HUES6 (cell line): ENCODE results near the gene TMEM263.

Experiments used
- H3K27ac ChIP-seq: 2 replicates; pipeline ENCODE4 v1.7.0; 2013; ENCODE audit warnings: low read depth, mild to moderate bottlenecking, low read length, inconsistent platforms
- H3K27me3 ChIP-seq: 2 replicates; pipeline ENCODE4 v1.6.1; 2013; ENCODE audit warnings: low read length; ENCODE audit not compliant: control insufficient read depth, insufficient read depth
- H3K36me3 ChIP-seq: 2 replicates; pipeline ENCODE4 v1.6.1; 2013; ENCODE audit warnings: low read length; ENCODE audit not compliant: control insufficient read depth, insufficient read depth
- H3K4me1 ChIP-seq: 2 replicates; pipeline ENCODE4 v1.6.1; 2013; ENCODE audit warnings: low read length; ENCODE audit not compliant: control insufficient read depth, insufficient read depth
- H3K4me3 ChIP-seq: 2 replicates; pipeline ENCODE4 v1.5.1; 2013; ENCODE audit warnings: low read depth, low read length
- H3K9ac ChIP-seq: one replicate; pipeline ENCODE4 v1.6.1; 2013; ENCODE audit warnings: mild to moderate bottlenecking, low read length
- H3K9me3 ChIP-seq: 2 replicates; pipeline ENCODE4 v1.6.1; 2013; ENCODE audit warnings: low read depth, low read length; ENCODE audit not compliant: control insufficient read depth, insufficient read depth

TMEM263 gene

DNA sequence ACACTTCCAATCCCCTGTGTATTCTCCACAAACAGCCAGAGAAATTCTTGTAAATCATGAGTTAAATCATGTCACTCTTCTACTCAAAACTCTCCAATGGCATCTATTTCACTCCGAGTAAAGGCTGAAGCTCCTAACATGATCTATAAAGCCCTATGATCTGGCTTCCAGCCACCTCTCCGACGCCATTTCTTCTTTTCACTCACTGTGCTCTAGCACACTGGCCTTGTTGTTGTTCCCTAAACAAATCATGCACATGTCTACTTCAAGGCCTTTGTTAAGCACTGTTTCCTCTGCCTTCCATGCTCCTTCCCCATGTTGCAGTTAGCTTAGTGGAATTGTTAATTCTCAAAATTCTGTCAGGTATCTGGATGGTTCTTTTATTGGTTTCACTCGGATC lies 61.3 kb downstream of the TMEM263 start:
- no peak overlapping the region for H3K9ac ChIP-seq
- no peak overlapping the region for H3K27ac ChIP-seq
- H3K36me3 ChIP-seq, result no peaks in the 10 kb centered on the region
- no peaks in the 10 kb centered on the region for H3K9me3 ChIP-seq
- H3K27me3 ChIP-seq, result no peaks in the 10 kb centered on the region
- no peak overlapping the region for H3K4me3 ChIP-seq
- no peaks in the 10 kb centered on the region for H3K4me1 ChIP-seq

DNA sequence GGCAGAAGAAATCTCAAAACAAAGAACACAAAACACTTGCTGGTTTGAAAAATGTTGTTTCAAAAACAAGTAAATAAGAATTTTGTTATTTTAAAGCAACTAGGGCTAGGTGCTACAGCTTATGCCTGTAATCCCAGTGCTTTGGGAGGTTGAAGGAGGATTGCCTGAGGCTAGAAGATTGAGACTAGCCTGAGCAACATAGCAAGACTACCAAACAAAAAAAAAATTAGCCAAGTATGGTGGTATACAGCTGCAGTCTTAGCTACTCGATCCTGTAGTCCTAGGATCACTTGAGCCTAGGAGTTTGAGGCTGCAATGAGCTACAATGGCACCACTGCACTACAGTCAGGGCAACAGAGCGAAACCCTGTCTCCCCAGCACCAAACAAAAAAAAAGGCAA lies 63.8 kb downstream of the TMEM263 start:
- Histone ChIP-seq H3K9ac (no peak overlapping the region), H3K4me1 (no peaks in the 10 kb centered on the region), H3K27me3 (no peaks in the 10 kb centered on the region), H3K4me3 (no peak overlapping the region), H3K36me3 (no peaks in the 10 kb centered on the region), H3K27ac (no peak overlapping the region), H3K9me3 (no peaks in the 10 kb centered on the region)
